ENCODE results near the gene HTR3A.

HTR3A gene

GRCh38 chr11:114016986-114017385, 42.1 kb downstream of the HTR3A start:
- POLR2A ChIA-PET, result no interaction called here
- CTCF ChIA-PET, result no interaction called here
- H3K4me3 ChIP-seq (ENCODE audit: low read depth, low read length), result no peak overlapping the region
- TF ChIP-seq CTCF (IDR thresholded peaks at IDR 0.05; ENCODE audit: insufficient read depth, low read length, missing control alignments), result no peak
- DNase-seq (ENCODE audit: low read depth, low spot score), result no peak

GRCh38 chr11:114017723-114018122, 42.8 kb downstream of the HTR3A start:
- ChIA-PET POLR2A (no interaction called here), CTCF (no interaction called here)
- no peak for DNase-seq (ENCODE audit: low read depth, low spot score)
- no peak overlapping the region for H3K4me3 ChIP-seq (ENCODE audit: low read depth, low read length)
- no peak for TF ChIP-seq CTCF (IDR thresholded peaks at IDR 0.05; ENCODE audit: insufficient read depth, low read length, missing control alignments)

- CTCF ChIA-PET, result no interaction called here
- POLR2A ChIA-PET, result no interaction called here
- no peak for TF ChIP-seq CTCF (IDR thresholded peaks at IDR 0.05; ENCODE audit: insufficient read depth, low read length, missing control alignments)
- H3K4me3 ChIP-seq (ENCODE audit: low read depth, low read length), result no peak overlapping the region
- no peak for DNase-seq (ENCODE audit: low read depth, low spot score)
These were observed 44.1 kb downstream of the HTR3A start for GRCh38 chr11:114019046-114019445.

GRCh38 chr11:114019574-114019973, 44.7 kb downstream of the HTR3A start:
- no peak overlapping the region for H3K4me3 ChIP-seq (ENCODE audit: low read depth, low read length)
- CTCF ChIA-PET, result interaction anchor here (0.7 kb wide), 1 partner anchor 10 kb away, joined by 3 read pairs; no protein-coding TSS in a partner anchor
- POLR2A ChIA-PET, result no interaction called here
- TF ChIP-seq CTCF (IDR thresholded peaks at IDR 0.05; ENCODE audit: insufficient read depth, low read length, missing control alignments), result no peak
- DNase-seq (ENCODE audit: low read depth, low spot score), result no peak

GRCh38 chr11:114025329-114025907, 50.5 kb downstream of the HTR3A start:
- CTCF ChIA-PET, result interaction anchor here (1.1 to 5.9 kb wide), 2 partner anchors 32 to 236 kb away, joined by 3 to 40 read pairs; no protein-coding TSS in a partner anchor
- no peak overlapping the region for H3K4me3 ChIP-seq (ENCODE audit: low read depth, low read length)
- DNase-seq (ENCODE audit: low read depth, low spot score), result no peak
- TF ChIP-seq CTCF (IDR thresholded peaks at IDR 0.05; ENCODE audit: insufficient read depth, low read length, missing control alignments), result no peak
- POLR2A ChIA-PET, result no interaction called here

- ChIA-PET POLR2A (no interaction called here), CTCF (interaction anchor here (0.7 to 5.9 kb wide), 2 partner anchors 10 to 235 kb away, joined by 3 to 40 read pairs; no protein-coding TSS in a partner anchor)
- no peak for DNase-seq (ENCODE audit: low read depth, low spot score)
- H3K4me3 ChIP-seq (ENCODE audit: low read depth, low read length), result no peak overlapping the region
- no peak for TF ChIP-seq CTCF (IDR thresholded peaks at IDR 0.05; ENCODE audit: insufficient read depth, low read length, missing control alignments)
These were observed 51.4 kb downstream of the HTR3A start for GRCh38 chr11:114026355-114026754.

All from AG04449 (cell line).